ENCODE measurements around the gene HS3ST2. TPM values are rescaled to one million over a fixed set of nuclear protein-coding genes. Genes with fewer than 3 reads are reported as not detected.
"Not testable (repeated sequence)": the region's sequence is repeated elsewhere in the genome, so short reads cannot be mapped to it uniquely, and the experiment has no call there.

Gene HS3ST2
- total and polyA plus RNA-seq, 12 donors, result 0.04 to 0.66 (median 0.32) TPM; not detected in 1

DNA sequence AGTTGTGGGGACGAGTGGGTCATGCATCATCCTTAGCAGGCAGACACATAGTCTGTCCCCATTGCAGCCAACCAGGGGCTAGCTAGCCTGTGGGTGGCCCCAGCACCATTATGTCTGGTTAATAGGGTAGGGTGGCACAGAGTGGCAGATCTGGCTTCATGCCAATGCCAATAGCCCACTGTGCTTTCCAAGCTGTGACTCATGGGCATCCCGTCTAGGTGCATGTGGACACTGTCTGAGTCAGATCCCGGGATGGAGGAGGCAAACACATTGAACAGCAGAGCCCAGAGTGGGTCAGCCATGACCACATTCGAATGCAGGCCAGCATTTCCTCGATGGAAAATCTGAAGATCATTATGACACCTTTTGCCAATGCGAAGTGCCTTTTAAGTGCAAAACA lies 2.5 kb downstream of the HS3ST2 start:
- no peak overlapping the region for H3K27ac ChIP-seq
- intact Hi-C loops (cut with DNase I), result no loop called here
- H3K4me1 ChIP-seq, result peaks cover 4 to 19% (median 16%) of the 10 kb centered on the region in 9 donors
- no peak for DNase-seq
- no peak overlapping the region for H3K4me3 ChIP-seq
- ATAC-seq, result no peak
- no peaks in the 10 kb centered on the region for H3K36me3 ChIP-seq
- WGBS, 2 donors, result 71 to 75% methylated on average over 6 of the region's 6 CpGs
- H3K27me3 ChIP-seq, result peaks cover 10 to 59% (median 50%) of the 10 kb centered on the region in 7 donors
- H3K9me3 ChIP-seq, result no peaks in the 10 kb centered on the region
- TF ChIP-seq, protein P1, sequence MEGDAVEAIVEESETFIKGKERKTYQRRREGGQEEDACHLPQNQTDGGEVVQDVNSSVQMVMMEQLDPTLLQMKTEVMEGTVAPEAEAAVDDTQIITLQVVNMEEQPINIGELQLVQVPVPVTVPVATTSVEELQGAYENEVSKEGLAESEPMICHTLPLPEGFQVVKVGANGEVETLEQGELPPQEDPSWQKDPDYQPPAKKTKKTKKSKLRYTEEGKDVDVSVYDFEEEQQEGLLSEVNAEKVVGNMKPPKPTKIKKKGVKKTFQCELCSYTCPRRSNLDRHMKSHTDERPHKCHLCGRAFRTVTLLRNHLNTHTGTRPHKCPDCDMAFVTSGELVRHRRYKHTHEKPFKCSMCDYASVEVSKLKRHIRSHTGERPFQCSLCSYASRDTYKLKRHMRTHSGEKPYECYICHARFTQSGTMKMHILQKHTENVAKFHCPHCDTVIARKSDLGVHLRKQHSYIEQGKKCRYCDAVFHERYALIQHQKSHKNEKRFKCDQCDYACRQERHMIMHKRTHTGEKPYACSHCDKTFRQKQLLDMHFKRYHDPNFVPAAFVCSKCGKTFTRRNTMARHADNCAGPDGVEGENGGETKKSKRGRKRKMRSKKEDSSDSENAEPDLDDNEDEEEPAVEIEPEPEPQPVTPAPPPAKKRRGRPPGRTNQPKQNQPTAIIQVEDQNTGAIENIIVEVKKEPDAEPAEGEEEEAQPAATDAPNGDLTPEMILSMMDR (IDR thresholded peaks at IDR 0.05), result no peak

DNA sequence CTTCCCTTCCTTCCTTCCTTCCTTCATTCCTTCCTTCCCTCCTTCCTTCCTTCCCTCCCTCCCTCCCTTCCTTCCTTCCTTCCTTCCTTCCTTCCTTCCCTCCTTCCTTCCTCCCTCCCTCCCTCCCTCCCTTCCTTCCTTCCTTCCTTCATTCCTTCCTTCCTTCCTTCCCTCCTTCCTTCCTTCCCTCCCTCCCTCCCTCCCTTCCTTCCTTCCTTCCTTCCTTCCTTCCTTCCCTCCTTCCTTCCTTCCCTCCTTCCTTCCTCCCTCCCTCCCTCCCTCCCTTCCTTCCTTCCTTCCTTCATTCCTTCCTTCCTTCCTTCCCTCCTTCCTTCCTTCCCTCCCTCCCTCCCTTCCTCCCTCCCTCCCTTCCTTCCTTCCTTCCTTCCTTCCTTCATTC lies 4.8 kb downstream of the HS3ST2 start:
- ATAC-seq; H3K4me3 ChIP-seq; H3K36me3 ChIP-seq; intact Hi-C loops (cut with DNase I); DNase-seq; H3K9me3 ChIP-seq; H3K27ac ChIP-seq: not testable (repeated sequence)
- H3K4me1 ChIP-seq, result peaks cover 0 to 13% (median 11%) of the 10 kb centered on the region in 9 donors
- peaks cover 6 to 38% (median 32%) of the 10 kb centered on the region in 7 donors for H3K27me3 ChIP-seq

DNA sequence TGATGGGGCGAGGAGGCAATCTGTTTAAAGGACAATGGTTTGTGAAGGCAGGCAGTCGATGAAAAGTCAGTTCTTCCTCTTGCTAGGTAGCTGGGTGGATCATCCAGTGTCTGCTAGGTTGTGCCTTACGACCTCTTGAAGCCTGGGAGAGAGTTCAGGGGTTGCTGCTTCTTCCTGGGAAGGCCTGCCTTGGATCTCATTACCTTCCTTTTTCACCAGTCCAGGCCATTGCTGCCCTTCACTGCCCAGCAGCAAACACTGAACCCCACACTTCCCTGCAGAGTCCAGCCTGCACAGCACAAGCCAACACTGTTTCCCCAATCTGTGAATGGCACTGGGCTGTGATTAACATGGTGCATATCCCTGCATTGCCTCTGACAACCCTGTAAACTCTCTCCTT lies 24.7 kb downstream of the HS3ST2 start:
- intact Hi-C loops (cut with DNase I), result no loop called here
- ATAC-seq (no peak), DNase-seq (no peak)
- WGBS, 2 donors, result 68 to 74% methylated on average over 3 of the region's 3 CpGs
- Histone ChIP-seq H3K4me1 (no peaks in the 10 kb centered on the region), H3K36me3 (no peaks in the 10 kb centered on the region), H3K27ac (no peak overlapping the region), H3K4me3 (no peak overlapping the region), H3K9me3 (no peaks in the 10 kb centered on the region), H3K27me3 (peaks cover 0 to 47% (median 19%) of the 10 kb centered on the region in 7 donors)
- TF ChIP-seq, protein P1 (IDR thresholded peaks at IDR 0.05), result no peak

DNA sequence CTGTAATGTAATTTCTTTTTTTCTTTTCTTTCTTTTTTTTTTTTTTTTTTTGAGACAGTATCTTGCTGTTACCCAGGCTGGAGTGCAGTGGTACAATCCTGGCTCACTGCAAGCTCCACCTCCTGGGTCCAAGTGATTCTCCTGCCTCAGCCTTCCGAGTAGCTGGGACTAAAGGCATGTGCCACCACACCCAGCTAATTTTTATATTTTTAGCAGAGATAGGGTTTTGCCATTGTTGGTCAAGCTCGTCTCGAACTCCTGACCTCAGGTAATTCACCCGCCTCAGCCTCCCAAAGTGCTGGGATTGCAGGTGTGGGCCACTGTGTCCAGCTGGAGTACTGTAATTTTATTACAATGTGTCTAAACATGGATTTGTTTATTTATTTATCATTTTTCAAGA lies 28.1 kb downstream of the HS3ST2 start:
- H3K36me3 ChIP-seq; H3K4me1 ChIP-seq; H3K27ac ChIP-seq; H3K4me3 ChIP-seq; H3K9me3 ChIP-seq; ATAC-seq; intact Hi-C loops (cut with DNase I); DNase-seq: not testable (repeated sequence)
- WGBS, 2 donors, result 83 to 84% methylated on average over 4 of the region's 4 CpGs
- H3K27me3 ChIP-seq, result peaks cover 0 to 39% (median 16%) of the 10 kb centered on the region in 7 donors

DNA sequence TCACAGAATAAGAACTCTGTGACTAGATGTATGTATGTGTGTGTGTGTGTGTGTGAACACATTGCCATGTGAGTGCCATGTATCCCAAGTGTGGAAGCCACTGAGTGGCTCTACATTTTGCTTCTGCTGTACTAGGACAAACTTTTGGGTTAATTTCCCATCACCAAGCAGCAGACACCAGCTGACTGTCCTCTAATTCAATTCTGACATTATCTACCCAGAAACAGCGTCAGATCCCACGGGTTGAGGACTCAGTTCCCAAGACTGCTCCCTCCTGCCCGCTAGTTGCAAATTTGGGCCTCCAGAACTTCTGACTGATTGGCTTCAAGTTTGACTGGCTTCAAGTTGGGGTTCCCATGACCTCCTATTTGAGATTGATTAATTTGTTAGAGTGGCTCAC lies 29.2 kb downstream of the HS3ST2 start:
- DNase-seq (no peak), ATAC-seq (no peak)
- TF ChIP-seq, protein P1 (IDR thresholded peaks at IDR 0.05), result no peak
- no peak overlapping the region for H3K27ac ChIP-seq
- no peaks in the 10 kb centered on the region for H3K36me3 ChIP-seq
- intact Hi-C loops (cut with DNase I), result no loop called here
- H3K4me3 ChIP-seq, result no peak overlapping the region
- H3K4me1 ChIP-seq, result no peaks in the 10 kb centered on the region
- WGBS, 2 donors, result 62 to 82% methylated on average over 3 of the region's 3 CpGs
- peaks cover 0 to 34% (median 11%) of the 10 kb centered on the region in 7 donors for H3K27me3 ChIP-seq
- H3K9me3 ChIP-seq, result no peaks in the 10 kb centered on the region
